GM18519 (cell line): ENCODE data around the gene PAIP1.
"Not testable (repeated sequence)": the region's sequence is repeated elsewhere in the genome, so short reads cannot be mapped to it uniquely, and the experiment has no call there.

Experiments
- ATAC-seq: cut with Tn5 transposase; IDR thresholded peaks from one replicate; pipeline ENCODE4 v1.9.1; 2021; ENCODE audit warnings: mild to moderate bottlenecking, moderate library complexity; ENCODE audit not compliant: unreplicated experiment, low FRiP score

PAIP1 gene

GRCh38 chr5:43572357-43572756 is 15.5 kb upstream of the PAIP1 start:
- ATAC-seq, result no peak

GRCh38 chr5:43571237-43571636 is 14.4 kb upstream of the PAIP1 start:
- ATAC-seq, result no peak

GRCh38 chr5:43570450-43571158 is 13.7 kb upstream of the PAIP1 start:
- no peak for ATAC-seq

GRCh38 chr5:43569236-43569746 is 12.4 kb upstream of the PAIP1 start:
- no peak for ATAC-seq

GRCh38 chr5:43567967-43568366 is 11.1 kb upstream of the PAIP1 start:
- no peak for ATAC-seq

GRCh38 chr5:43565043-43565442 is 8.2 kb upstream of the PAIP1 start:
- no peak for ATAC-seq

GRCh38 chr5:43564289-43564850 is 7.5 kb upstream of the PAIP1 start:
- ATAC-seq, result no peak

- no peak for ATAC-seq
These were observed 6.4 kb upstream of the PAIP1 start for GRCh38 chr5:43563321-43563720.

- ATAC-seq, result no peak
These were observed 4.5 kb upstream of the PAIP1 start for GRCh38 chr5:43561356-43561755.

- no peak for ATAC-seq
These were observed 3.3 kb upstream of the PAIP1 start for GRCh38 chr5:43560128-43560527.

- not testable (repeated sequence) for ATAC-seq
These were observed 345 bp downstream of the PAIP1 start for GRCh38 chr5:43556607-43556856.

GRCh38 chr5:43555895-43556606 is 826 bp downstream of the PAIP1 start:
- ATAC-seq, result no peak

- no peak for ATAC-seq
These were observed 2.4 kb downstream of the PAIP1 start for GRCh38 chr5:43554497-43554896.

- no peak for ATAC-seq
These were observed 3.5 kb downstream of the PAIP1 start for GRCh38 chr5:43553381-43553780.

- no peak for ATAC-seq
These were observed 5.1 kb downstream of the PAIP1 start for GRCh38 chr5:43551731-43552130.

GRCh38 chr5:43549272-43549671 is 7.6 kb downstream of the PAIP1 start:
- not testable (repeated sequence) for ATAC-seq

- no peak for ATAC-seq
These were observed 8.5 kb downstream of the PAIP1 start for GRCh38 chr5:43548358-43548757.

GRCh38 chr5:43547532-43547931 is 9.3 kb downstream of the PAIP1 start:
- no peak for ATAC-seq

- ATAC-seq, result no peak
These were observed 13.4 kb downstream of the PAIP1 start for GRCh38 chr5:43543434-43543833.

GRCh38 chr5:43540746-43541145 is 16.1 kb downstream of the PAIP1 start:
- ATAC-seq, result no peak

- no peak for ATAC-seq
These were observed 19.9 kb downstream of the PAIP1 start for GRCh38 chr5:43536972-43537371.

GRCh38 chr5:43533646-43534045 is 23.2 kb downstream of the PAIP1 start:
- no peak for ATAC-seq
